DMS53 treated with DMSO at 0.1 percent for 48 hours (cell line): ENCODE data around the gene SOX15.
"Not testable (repeated sequence)": the region's sequence is repeated elsewhere in the genome, so short reads cannot be mapped to it uniquely, and the experiment has no call there.

Experiments used
- DNase-seq: peaks from one replicate; lab custom pipeline; 2025; ENCODE audit not compliant: unreplicated experiment; lab: John Stamatoyannopoulos, UW

The SOX15 gene

DNA sequence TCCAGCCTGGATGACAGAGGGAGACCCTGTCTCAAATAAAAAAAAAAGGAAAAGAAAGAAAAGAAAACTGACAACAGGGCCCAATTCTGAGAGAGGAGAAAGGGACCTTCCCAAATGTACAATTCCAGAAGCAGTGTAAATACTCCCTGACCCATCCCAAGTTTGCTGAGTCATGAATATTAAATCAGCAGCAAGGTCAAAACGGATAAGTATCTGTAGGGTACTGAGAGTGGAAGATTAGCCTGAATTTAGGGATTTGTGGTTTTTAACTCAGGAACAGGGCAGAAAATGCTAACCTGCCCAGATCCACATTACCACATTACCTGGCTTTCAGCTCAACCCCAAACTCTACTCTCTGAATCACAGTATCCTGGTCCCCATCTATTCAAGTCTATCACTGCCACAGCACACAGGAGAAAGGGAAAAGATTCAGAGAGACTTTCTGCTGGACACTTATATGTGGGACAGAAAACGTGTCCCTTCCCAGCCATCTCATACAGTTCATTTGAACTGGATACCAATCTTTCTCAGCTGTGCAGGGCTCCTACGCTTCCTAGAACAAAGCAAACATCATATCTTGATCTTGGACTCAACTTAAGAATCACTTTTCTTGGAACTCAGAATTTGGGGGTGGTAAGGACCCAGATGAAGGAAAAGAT is 21.9 kb upstream of the SOX15 start:
- DNase-seq: no peak

DNA sequence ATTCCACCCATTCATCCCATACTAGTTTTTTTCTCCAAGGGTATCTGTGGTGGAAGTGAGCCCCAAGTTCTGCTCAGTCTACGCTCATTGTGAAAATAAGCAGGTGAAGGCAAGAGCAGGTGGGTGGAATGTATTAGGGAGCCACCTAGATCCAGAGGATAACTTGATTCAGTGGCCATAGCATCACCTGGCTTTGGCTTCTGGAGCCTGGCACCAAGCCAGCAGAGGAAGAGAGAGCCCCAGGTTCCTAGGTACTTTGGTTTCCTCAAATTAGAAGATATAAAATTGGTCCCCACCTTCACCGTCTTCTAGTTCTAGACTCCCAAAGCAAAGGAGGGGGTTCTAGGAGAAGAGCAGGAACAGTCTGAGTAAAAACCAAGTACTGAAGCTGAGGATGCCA is 20.7 kb upstream of the SOX15 start:
- no peak for DNase-seq

DNA sequence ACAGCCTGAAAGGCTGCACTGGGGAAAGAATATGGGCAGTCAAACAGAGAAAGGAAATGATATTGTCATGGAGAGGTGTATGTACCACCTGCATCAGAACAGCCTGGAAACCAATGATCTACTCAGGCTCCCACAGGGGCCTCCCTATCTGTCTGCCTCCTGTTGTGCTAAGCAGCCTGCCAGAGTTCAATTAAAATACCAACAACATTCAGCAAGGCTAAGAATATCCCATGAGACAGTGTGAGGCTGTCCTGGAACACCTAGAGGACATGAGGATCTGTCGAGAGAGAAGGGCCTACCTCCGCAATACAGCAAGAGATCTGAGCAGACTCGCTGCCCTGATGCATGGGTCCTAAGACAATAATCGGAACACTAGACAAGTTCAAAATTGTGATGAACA is 16.4 kb upstream of the SOX15 start:
- no peak for DNase-seq

DNA sequence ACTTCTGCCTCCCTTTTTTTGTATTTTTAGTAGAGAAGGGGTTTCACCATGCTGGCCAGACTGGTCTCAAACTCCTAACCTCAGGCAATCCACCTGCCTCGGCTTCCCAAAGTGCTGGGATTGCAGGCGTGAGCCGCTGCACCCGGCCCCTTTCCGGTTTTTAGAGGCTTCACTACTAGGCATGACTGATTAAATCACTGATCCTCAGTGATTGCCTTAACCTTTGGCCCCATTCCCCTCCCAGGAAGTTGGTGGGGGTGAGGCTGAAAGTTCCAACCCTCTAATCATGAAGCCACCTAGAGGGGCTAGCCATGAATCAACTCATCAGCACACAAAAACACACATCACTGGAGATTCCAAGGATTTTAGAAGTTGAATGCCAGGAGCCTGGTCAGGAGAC is 7.7 kb upstream of the SOX15 start:
- DNase-seq: not testable (repeated sequence)

DNA sequence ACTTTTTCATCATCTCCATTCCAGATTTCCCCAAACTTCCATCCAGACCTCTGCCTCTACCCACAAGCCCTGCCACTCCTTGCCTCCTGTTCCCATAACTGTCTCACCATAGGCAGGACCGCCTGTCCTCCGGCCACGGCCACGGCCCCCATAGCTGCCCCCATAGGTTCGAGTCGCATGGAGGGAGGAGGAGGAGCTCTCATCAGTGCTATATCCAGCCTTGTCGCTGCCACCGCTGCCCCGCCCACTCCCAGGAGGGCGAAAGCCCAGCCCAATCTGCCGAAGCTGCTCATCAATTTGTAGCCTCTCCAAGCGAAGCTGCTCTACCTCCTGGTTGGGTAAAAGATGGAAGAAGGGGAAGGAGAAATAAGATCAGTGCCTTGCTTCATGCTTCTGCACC is 3.4 kb upstream of the SOX15 start:
- DNase-seq: no peak

DNA sequence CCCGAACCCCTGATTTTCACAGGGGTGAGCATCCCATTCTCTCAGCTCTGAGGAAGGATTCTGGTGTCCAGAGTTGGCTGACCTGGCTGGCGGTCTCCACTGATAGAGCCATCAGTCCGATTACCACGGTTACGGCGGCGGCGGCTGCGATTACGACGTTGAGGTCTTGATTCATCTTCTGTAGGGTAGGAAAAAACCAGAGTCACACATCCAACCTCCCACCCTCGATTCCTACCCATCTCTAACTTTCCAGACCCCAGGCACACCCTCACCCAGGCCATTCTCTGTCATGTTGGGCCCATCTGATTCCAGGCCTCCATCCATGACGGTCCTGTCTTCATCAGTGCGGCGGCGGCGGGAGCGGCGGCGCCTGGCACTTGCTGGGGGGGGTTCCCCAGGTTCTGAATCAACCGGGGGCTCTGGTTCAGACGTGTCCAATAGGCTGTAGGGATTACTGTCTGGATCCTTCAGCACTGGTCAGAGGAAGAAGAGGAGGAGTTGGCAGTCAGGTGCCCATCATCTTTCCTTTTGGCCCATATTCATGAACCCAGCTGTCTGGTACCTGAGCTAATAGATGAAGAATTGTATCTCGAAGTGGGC is 2.6 kb upstream of the SOX15 start:
- DNase-seq: no peak

DNA sequence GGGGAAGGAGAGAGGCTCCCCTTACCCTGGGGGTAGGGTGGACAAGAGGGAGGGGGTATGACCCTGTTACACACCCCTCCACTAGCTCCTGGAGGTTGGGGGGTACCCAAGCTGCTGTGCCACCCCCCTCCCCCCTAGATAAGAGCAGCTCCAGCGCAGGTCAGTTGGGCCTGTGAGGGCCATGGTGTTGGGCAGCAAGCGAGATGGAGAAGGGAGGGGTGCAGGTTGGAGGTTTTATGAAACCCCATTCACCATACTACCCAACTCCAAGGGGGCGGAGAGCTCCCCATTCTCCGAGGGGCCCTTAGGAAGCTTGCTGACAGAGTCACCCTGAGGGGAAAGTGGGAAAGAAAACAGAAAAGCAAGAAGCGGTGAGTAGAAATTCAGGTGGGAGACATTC is 1.7 kb upstream of the SOX15 start:
- DNase-seq: no peak

DNA sequence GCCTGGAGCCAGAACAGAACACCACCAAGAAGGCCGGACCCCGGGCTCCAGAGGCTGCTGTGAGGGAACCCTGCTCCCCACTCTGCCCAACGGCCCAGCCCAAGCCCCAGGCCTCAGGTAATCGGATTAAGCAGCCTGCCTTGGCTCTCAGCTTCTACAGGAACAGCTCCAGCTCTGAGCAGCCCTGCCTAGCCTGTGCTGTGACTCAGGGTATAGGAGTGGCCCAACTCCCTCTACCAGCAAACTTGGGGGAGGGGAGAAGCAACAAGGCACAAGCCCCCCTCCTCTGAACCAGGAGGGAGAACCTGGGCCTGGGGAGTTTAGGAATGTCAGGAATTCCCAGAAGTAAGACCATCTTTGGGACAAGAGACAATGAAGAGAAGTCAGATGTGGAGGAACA is 849 bp upstream of the SOX15 start:
- DNase-seq: no peak

DNA sequence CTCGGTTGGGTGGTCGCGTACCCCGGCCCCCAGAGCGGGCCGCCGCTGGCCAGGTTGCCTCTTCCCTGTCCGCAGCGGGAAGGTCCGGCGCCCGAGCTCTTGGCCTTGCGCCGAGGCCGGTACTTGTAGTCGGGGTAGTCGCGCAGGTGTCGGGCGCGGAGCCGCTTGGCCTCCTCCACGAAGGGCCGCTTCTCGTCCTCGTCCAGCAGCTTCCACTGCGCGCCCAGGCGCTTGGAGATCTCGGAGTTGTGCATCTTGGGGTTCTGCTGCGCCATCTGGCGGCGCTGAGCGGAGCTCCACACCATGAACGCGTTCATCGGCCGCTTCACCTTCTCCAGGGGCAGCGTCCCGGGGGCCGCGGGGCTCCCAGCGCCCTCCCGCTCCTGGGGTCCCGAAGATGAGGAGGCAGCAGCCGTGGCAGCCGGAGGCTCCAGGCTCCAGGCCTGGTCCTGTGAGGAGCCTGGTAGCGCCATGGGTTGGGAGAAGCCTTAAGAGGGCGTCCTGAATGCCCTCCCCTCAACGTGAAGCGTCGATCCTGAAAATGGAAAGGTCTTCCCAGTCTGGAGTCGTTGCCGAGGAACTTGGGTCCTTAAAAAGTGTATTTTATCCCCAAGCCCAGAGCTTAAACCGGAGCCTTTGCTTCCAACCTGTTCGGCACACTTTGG is 558 bp downstream of the SOX15 start:
- peak; percentile 89 for DNase-seq

DNA sequence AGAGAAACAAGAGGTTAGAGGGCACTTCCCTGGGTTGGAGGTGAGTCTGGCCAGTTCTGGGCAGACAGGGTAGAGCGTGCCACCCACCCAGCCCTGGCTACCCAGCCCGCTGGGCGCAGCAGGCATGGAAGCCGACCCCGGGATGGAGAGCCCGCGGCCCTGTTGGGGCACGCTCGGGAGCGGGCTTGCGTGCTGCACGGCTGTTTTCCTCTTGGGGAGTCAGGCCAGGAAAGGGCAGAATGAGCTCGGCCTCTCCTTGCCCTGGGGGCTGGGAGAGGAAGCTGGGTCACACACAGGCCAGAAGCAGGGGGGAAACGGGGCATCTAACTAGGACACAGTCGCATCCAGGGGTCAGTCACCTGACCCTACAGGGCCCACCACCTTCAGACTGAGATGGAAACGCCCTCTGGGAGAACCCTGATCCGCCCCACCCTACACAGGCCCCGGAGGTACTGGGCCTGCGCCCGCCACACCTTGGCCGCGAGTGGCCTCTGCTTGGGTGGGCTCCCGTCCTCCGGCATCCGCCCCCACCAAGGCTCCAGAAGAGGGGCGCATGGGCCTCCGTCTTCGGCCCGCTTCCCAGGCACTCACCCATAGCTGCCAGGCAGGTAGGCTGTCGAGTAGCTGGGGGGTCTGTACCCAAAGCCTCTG is 1.2 kb downstream of the SOX15 start:
- DNase-seq: no peak

DNA sequence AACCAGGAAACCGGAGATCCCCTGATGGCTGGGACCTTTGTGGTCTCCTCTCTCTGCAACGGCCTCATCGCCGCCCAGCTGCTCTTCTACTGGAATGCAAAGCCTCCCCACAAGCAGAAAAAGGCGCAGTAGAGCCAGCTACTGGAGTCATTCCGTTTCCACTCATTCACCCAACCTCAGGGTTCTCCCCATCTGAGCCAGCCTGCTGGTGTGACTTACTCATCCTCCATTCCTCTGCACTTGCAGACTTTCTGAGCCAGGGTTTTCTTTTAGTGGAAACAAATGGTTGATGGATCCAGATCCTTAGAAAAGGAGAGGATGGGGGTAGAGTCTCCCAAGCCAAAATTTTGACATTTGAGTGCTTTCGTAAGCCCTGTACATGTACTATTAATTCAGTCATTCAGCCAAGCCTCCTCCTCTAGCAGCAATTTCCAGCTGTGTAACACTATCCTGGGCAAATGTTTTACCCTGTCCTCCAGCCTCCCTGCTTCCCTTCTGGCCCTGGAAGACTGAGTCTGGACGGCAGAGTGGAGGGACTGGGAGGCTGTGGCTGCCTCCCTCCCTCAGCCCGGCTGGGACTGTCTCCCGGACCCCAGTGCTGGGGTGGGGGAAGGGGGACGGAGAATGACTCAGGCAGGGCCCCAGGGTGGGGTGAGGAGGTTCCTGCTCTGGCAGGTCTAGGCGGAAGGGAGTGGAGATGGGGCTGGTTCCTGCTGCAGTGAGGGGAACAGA is 2.3 kb downstream of the SOX15 start:
- no peak for DNase-seq

DNA sequence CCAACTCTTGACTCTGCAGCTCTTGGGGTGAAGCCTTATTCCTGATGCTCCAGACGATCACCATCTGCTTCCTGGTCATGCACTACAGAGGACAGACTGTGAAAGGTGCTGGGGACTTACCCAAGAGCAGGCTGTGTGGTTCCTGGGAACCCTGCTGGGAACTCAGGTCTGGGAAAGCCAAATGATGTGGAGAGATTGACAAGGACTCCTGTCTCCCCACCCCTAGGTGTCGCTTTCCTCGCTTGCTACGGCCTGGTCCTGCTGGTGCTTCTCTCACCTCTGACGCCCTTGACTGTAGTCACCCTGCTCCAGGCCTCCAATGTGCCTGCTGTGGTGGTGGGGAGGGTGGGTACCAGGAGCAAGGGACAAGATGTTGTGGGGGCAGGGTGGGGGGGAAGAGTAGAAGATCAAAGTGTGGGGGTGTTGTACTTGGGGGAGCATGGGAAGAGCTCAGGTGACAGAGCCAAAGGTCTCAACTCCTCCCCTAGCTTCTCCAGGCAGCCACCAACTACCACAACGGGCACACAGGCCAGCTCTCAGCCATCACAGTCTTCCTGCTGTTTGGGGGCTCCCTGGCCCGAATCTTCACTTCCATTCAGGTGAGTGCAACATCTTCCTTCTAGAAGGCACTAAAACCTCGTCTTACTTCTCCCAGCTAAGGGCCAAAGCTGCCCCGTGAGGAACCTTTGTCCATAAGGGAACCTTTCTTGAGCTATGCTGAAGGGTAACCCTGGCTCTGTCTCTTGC is 3.0 kb downstream of the SOX15 start:
- no peak for DNase-seq

DNA sequence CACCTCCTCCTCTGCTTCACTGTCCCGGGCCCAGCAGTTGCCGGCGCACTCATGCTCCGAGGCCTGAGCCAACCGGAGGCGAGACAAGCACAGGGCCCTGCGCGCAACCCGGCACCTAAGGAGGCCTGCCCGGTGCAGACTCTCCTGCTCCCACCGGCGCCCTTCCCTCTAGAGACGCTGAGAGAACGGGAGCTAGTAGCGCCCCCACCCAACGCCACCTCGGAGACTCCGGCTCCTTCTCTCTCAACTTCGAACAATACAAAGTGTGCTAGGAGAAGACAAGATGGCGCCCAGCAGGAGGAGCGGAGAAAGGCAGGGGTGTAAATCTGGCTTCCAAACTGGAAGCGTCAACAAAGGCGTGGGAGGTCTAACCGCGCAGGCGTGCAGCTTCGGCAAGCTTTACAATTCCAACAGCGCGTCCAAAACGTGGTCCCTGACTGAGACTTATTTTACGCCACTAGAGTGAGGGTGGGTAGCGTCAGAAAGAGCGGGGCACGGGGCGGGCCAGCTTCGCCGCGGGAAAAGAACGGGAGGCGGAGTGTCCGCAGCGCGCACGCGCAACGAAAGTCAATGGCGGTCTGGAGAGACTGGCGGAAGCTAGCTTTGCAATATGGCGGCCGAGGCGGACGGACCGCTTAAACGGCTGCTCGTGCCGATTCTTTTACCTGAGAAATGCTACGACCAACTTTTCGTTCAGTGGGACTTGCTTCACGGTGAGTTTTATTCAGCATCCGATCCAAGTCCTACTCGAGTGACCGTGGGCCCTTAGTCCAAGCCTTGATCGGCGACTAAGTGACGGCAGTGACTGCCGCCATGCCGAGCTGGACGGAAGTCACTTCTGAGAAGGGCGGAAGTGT is 6.4 kb downstream of the SOX15 start, which contains the start of gene MPDU1:
Gene MPDU1 (plus strand): TSS at position 600 of the 857 bp plus-strand sequence. CDS start 11 bp downstream, at position 611.
- peak; percentile 98 for DNase-seq

DNA sequence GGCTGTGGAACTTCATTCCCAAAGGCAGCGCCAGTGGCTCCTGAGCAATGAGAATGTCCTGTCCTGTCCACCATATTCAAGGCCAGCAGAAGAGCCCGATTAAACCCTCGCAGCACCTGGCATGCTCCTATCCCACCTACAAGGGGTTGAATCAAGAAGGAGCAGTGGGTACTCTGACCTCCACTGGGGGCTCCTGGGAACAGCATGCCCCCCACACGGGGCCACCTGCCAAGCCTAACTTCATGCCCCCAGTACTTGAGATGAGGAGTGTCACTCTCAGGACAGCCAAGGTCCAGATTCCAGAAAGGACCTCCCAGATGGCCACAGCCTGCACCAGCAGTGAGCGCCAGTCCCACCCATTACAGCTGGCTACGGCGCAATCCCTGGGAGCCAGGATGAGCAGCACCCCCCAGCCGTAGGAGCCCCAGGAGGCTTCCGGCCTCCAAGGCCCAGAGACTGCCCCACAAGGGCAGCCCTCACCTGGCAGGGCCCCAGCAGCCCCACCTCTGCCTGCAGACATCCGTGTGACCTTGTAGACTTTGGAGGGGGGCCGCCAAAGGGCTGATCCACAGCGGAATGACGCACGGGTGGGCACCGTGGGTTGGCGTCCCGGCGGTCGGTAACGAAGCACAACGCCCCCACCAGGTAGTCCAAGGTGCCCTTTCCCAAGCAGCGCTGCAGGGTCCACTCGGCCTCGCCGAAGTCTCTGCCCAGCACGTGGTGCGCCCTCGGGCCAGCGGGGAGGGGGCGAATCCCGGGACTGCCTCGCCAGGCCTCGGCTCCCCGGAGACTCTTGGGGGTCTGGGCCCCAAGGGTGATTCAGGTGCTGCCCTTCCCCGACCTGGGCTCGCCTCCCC is 7.3 kb downstream of the SOX15 start:
- no peak for DNase-seq

DNA sequence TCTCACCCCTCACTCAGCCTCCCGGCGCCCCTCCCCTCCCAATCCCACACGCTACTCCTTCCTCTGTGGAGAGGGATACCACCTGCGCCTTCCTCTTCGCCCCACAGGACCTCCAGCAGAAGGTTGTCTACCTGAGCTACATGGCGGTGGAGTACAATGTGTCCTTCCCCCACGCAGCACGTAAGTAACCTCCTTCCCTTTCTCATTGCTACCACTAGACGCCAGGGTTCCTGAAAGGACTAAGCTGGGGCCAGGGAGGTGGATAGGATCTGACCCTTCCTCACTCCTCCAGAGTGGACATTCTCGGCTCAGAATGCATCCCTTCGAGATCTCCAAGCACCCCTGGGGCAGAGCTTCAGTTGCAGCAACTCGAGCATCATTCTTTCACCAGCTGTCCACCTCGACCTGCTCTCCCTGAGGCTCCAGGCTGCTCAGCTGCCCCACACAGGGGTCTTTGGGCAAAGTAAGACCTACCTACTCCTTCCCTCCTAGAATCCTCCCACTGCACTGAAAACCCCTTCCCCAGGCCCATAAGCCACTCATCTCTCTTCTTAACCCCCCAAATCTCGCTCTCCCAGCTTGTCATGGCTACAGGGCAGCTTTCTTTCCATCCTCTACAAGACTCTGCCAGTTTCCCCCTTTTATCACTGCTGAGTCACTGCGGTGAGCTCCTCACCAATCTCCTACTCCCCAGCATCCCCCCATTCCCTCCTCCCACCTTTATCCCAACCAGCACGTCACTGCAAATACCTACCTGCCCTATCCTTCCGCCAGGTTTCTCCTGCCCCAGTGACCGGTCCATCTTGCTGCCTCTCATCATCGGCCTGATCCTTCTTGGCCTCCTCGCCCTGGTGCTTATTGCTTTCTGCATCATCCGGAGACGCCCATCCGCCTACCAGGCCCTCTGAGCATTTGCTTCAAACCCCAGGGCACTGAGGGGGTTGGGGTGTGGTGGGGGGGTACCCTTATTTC is 9.0 kb downstream of the SOX15 start:
- DNase-seq: no peak

DNA sequence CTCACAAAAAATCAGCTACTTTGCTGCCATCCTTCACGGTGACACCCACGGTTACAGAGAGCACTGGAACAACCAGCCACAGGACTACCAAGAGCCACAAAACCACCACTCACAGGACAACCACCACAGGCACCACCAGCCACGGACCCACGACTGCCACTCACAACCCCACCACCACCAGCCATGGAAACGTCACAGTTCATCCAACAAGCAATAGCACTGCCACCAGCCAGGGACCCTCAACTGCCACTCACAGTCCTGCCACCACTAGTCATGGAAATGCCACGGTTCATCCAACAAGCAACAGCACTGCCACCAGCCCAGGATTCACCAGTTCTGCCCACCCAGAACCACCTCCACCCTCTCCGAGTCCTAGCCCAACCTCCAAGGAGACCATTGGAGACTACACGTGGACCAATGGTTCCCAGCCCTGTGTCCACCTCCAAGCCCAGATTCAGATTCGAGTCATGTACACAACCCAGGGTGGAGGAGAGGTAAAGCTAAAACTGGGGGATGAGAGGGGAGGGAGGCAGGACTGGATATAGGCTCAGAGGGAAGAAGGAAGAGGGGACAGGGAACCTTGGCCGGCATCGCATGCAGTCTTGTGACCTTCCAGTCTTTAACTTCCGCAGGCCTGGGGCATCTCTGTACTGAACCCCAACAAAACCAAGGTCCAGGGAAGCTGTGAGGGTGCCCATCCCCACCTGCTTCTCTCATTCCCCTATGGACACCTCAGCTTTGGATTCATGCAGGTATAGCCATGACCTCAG is 9.9 kb downstream of the SOX15 start:
- DNase-seq: no peak
